Activated naive CD4-positive, alpha-beta T cell treated with Interleukin-2 at 50 U/mL for 16 hours (primary cell): ENCODE data around the gene MKKS.

Experiments
- DNase-seq: peaks from one replicate; pipeline ENCODE4 v3.0.0-alpha.2; 2020

The MKKS gene

GRCh38 chr20:10433623-10434466 is at the start of gene MKKS:
Gene MKKS, minus strand, starts transcription at chr20:10434222. Its CDS starts 20,708 bp downstream, at chr20:10413514.
- peak; percentile 90 for DNase-seq

- DNase-seq = no peak
These were observed 49.7 kb upstream of the MKKS start for GRCh38 chr20:10483691-10484090.

GRCh38 chr20:10481676-10482075 is 47.7 kb upstream of the MKKS start:
- DNase-seq = no peak

GRCh38 chr20:10478930-10479329 is 44.9 kb upstream of the MKKS start:
- DNase-seq = no peak

- no peak for DNase-seq
These were observed 44.2 kb upstream of the MKKS start for GRCh38 chr20:10478205-10478604.

- no peak for DNase-seq
These were observed 42.3 kb upstream of the MKKS start for GRCh38 chr20:10476319-10476724.

- DNase-seq = no peak
These were observed 41.2 kb upstream of the MKKS start for GRCh38 chr20:10475225-10475624.

- DNase-seq = no peak
These were observed 40.7 kb upstream of the MKKS start for GRCh38 chr20:10474606-10475184.

- no peak for DNase-seq
These were observed 38.8 kb upstream of the MKKS start for GRCh38 chr20:10472871-10473270.

- DNase-seq = no peak
These were observed 36.3 kb upstream of the MKKS start for GRCh38 chr20:10470276-10470675.

GRCh38 chr20:10469599-10469998 is 35.6 kb upstream of the MKKS start:
- no peak for DNase-seq

GRCh38 chr20:10469056-10469455 is 35.0 kb upstream of the MKKS start:
- DNase-seq = no peak

- no peak for DNase-seq
These were observed 34.4 kb upstream of the MKKS start for GRCh38 chr20:10468340-10468845.

GRCh38 chr20:10467681-10468339 is 33.8 kb upstream of the MKKS start:
- DNase-seq = no peak

- DNase-seq = no peak
These were observed 32.8 kb upstream of the MKKS start for GRCh38 chr20:10466855-10467254.

GRCh38 chr20:10466325-10466724 is 32.3 kb upstream of the MKKS start:
- no peak for DNase-seq

- no peak for DNase-seq
These were observed 31.1 kb upstream of the MKKS start for GRCh38 chr20:10465135-10465534.

- DNase-seq = no peak
These were observed 29.6 kb upstream of the MKKS start for GRCh38 chr20:10463622-10464021.

- no peak for DNase-seq
These were observed 28.5 kb upstream of the MKKS start for GRCh38 chr20:10462516-10462915.

- no peak for DNase-seq
These were observed 27.5 kb upstream of the MKKS start for GRCh38 chr20:10461495-10461894.

GRCh38 chr20:10454151-10454750 is 20.2 kb upstream of the MKKS start:
- DNase-seq = no peak

GRCh38 chr20:10453241-10453640 is 19.2 kb upstream of the MKKS start:
- no peak for DNase-seq

GRCh38 chr20:10449270-10449669 is 15.2 kb upstream of the MKKS start:
- no peak for DNase-seq
